GM19324 (cell line): ENCODE results near the gene WIPF2.

Experiments
- ATAC-seq: cut with Tn5 transposase; IDR thresholded peaks from one replicate; pipeline ENCODE4 v1.9.1; 2021; ENCODE audit warnings: mild to moderate bottlenecking, moderate library complexity; ENCODE audit not compliant: unreplicated experiment, low FRiP score

WIPF2 gene

GRCh38 chr17:40244255-40244654 lies 25.2 kb downstream of the WIPF2 start:
- no peak for ATAC-seq

GRCh38 chr17:40247926-40248495 lies 28.9 kb downstream of the WIPF2 start:
- no peak for ATAC-seq

- no peak for ATAC-seq
Observed at GRCh38 chr17:40248507-40248906, 29.4 kb downstream of the WIPF2 start.

GRCh38 chr17:40251576-40251975 lies 32.5 kb downstream of the WIPF2 start:
- no peak for ATAC-seq

GRCh38 chr17:40253565-40253964 lies 34.5 kb downstream of the WIPF2 start:
- ATAC-seq: no peak

GRCh38 chr17:40259505-40259904 lies 40.4 kb downstream of the WIPF2 start:
- ATAC-seq: no peak

- ATAC-seq: no peak
Observed at GRCh38 chr17:40260528-40260927, 41.4 kb downstream of the WIPF2 start.

GRCh38 chr17:40264458-40265185 lies 45.5 kb downstream of the WIPF2 start:
- no peak for ATAC-seq

GRCh38 chr17:40265337-40265736 lies 46.2 kb downstream of the WIPF2 start:
- no peak for ATAC-seq

- ATAC-seq: no peak
Observed at GRCh38 chr17:40266882-40267281, 47.8 kb downstream of the WIPF2 start.

GRCh38 chr17:40268141-40268712 lies 49.1 kb downstream of the WIPF2 start:
- ATAC-seq: no peak

- ATAC-seq: no peak
Observed at GRCh38 chr17:40278414-40278813, 59.3 kb downstream of the WIPF2 start.

GRCh38 chr17:40279402-40279801 lies 60.3 kb downstream of the WIPF2 start:
- no peak for ATAC-seq

- no peak for ATAC-seq
Observed at GRCh38 chr17:40281663-40282062, 62.6 kb downstream of the WIPF2 start.

GRCh38 chr17:40283662-40284061 lies 64.6 kb downstream of the WIPF2 start:
- no peak for ATAC-seq

GRCh38 chr17:40284085-40284713 lies 65.1 kb downstream of the WIPF2 start:
- ATAC-seq: no peak

- ATAC-seq: no peak
Observed at GRCh38 chr17:40286473-40286872, 67.4 kb downstream of the WIPF2 start.

- ATAC-seq: peak; percentile 9
Observed at GRCh38 chr17:40287159-40287493, 68.0 kb downstream of the WIPF2 start.

- peak; percentile 93 for ATAC-seq
Observed at GRCh38 chr17:40287494-40288369, 68.6 kb downstream of the WIPF2 start, which contains the start of gene CDC6. CDC6 (plus strand) TSS chr17:40287879; CDS start chr17:40289421, 1,542 bp downstream.

- no peak for ATAC-seq
Observed at GRCh38 chr17:40290629-40291280, 71.7 kb downstream of the WIPF2 start.
